DND-41 (cell line): ENCODE measurements around the gene FUT7.

Experiments used
- CTCF ChIP-seq: IDR thresholded peaks from 2 replicates; pipeline ENCODE4 v1.5.1; 2012; ENCODE audit warnings: borderline replicate concordance, low read length, moderate library complexity, mild to moderate bottlenecking; ENCODE audit not compliant: poor library complexity, severe bottlenecking; ENCODE audit errors: extremely low read depth
- EZH2 ChIP-seq: IDR thresholded peaks from 3 replicates; pipeline ENCODE4 v1.6.1; 2012; ENCODE audit warnings: borderline replicate concordance, low read depth, mild to moderate bottlenecking, moderate library complexity, low read length, inconsistent platforms; ENCODE audit not compliant: severe bottlenecking

GRCh38 chr9:137045294-137046087 is 13.6 kb upstream of the FUT7 start:
- no peak for TF ChIP-seq CTCF
- TF ChIP-seq EZH2, result peak; percentile 58
